IMR-90 (cell line): ENCODE measurements around the gene LRRC2. TPM values are rescaled to one million over a fixed set of nuclear protein-coding genes. Genes with fewer than 3 reads are reported as not detected.

Experiments used
- ATAC-seq: fragments of 200-7000 bp; cut with Tn5 transposase; 2 replicates; pipeline ENCODE4 v1.9.1; 2020; ENCODE audit warnings: low read depth, mild to moderate bottlenecking, moderate library complexity
- BruUV-seq: library from RNA; stranded (reverse); fragments of 400-500 nt; replicated peaks from 2 replicates; lab custom pipeline; 2021; lab: Mats Ljungman, UMichigan
- CTCF ChIA-PET: fragments of 300-600 bp; formaldehyde crosslinking; extraction: SDS; loops from one replicate; lab custom pipeline; 2021; ENCODE audit warnings: antibody characterized with exemption; lab: Yijun Ruan, JAX
- POLR2A ChIA-PET: fragments of 300-600 bp; sonication (Branson Sonifier 250); formaldehyde crosslinking; loops from one replicate; lab custom pipeline; 2022; ENCODE audit warnings: antibody characterized with exemption; ENCODE audit not compliant: unreplicated experiment; lab: Charles Lee
- DNase-seq: peaks from one replicate; pipeline ENCODE4 v3.0.0; 2013
- H2AFZ ChIP-seq: replicated peaks from 2 replicates; pipeline ENCODE3; 2013; ENCODE audit warnings: low read length, mild to moderate bottlenecking; ENCODE audit not compliant: poor library complexity
- H2AK5ac ChIP-seq: 2 replicates; pipeline ENCODE4 v1.6.1; 2013; ENCODE audit warnings: low read depth, low read length, inconsistent platforms
- H2AK9ac ChIP-seq: replicated peaks from 2 replicates; pipeline ENCODE3; 2013; ENCODE audit warnings: mild to moderate bottlenecking, low read depth, low read length, moderate library complexity; ENCODE audit not compliant: poor library complexity
- H2BK120ac ChIP-seq: 2 replicates; pipeline ENCODE4 v1.6.1; 2013; ENCODE audit warnings: low read depth, low read length, inconsistent platforms
- H2BK15ac ChIP-seq: 3 replicates; pipeline ENCODE4 v1.6.1; 2013; ENCODE audit warnings: low read depth, low read length, inconsistent platforms
- H2BK20ac ChIP-seq: 2 replicates; pipeline ENCODE4 v1.6.1; 2013; ENCODE audit warnings: low read depth, mild to moderate bottlenecking, inconsistent platforms, low read length, moderate library complexity
- H2BK5ac ChIP-seq: 2 replicates; pipeline ENCODE4 v1.6.1; 2013; ENCODE audit warnings: mild to moderate bottlenecking, low read depth, low read length, inconsistent platforms; ENCODE audit not compliant: poor library complexity, severe bottlenecking
- H3K14ac ChIP-seq: replicated peaks from 2 replicates; pipeline ENCODE4 v1.6.1; 2013; ENCODE audit warnings: low read depth, low read length, inconsistent platforms
- H3K18ac ChIP-seq: 2 replicates; pipeline ENCODE4 v1.6.1; 2013; ENCODE audit warnings: low read depth, low read length, control low read depth
- H3K23ac ChIP-seq: 2 replicates; pipeline ENCODE4 v1.6.1; 2013; ENCODE audit warnings: low read depth, low read length, inconsistent platforms
- H3K27ac ChIP-seq: 2 replicates; pipeline ENCODE4 v1.5.1; 2013; ENCODE audit warnings: mild to moderate bottlenecking, control low read depth, low read length; ENCODE audit not compliant: insufficient read depth
- H3K27me3 ChIP-seq: 2 replicates; pipeline ENCODE4 v1.6.1; 2013; ENCODE audit warnings: low read length; ENCODE audit not compliant: control insufficient read depth, insufficient read depth
- H3K36me3 ChIP-seq: 2 replicates; pipeline ENCODE4 v1.6.1; 2013; ENCODE audit warnings: low read length, mixed read lengths; ENCODE audit not compliant: control insufficient read depth, insufficient read depth
- H3K4ac ChIP-seq: 2 replicates; pipeline ENCODE4 v1.6.1; 2013; ENCODE audit warnings: low read depth, low read length, inconsistent platforms
- H3K4me1 ChIP-seq: 2 replicates; pipeline ENCODE4 v1.6.1; 2013; ENCODE audit warnings: low read length, mixed read lengths; ENCODE audit not compliant: control insufficient read depth, insufficient read depth
- H3K4me2 ChIP-seq: 2 replicates; pipeline ENCODE4 v1.6.1; 2013; ENCODE audit warnings: low read depth, mild to moderate bottlenecking, control low read depth, low read length, moderate library complexity
- H3K4me3 ChIP-seq: 2 replicates; pipeline ENCODE4 v1.5.1; 2013; ENCODE audit warnings: low read depth, mild to moderate bottlenecking, control low read depth, low read length, moderate library complexity; ENCODE audit not compliant: insufficient read depth
- H3K56ac ChIP-seq: 2 replicates; pipeline ENCODE4 v1.6.1; 2013; ENCODE audit warnings: low read length, inconsistent platforms; ENCODE audit not compliant: insufficient read depth; ENCODE audit errors: extremely low read depth
- H3K79me1 ChIP-seq, 2 experiments: 2 replicates each; pipeline ENCODE4 v1.6.1; 2013; ENCODE audit warnings: low read length in 2 of 2, inconsistent platforms in 1 of 2, low read depth in 1 of 2
- H3K9ac ChIP-seq: 2 replicates; pipeline ENCODE4 v1.6.1; 2013; ENCODE audit warnings: low read depth, low read length, control low read depth
- H3K9me1 ChIP-seq: 2 replicates; pipeline ENCODE4 v1.6.1; 2013; ENCODE audit warnings: low read length, inconsistent platforms; ENCODE audit not compliant: insufficient read depth
- H3K9me3 ChIP-seq: 2 replicates; pipeline ENCODE4 v1.6.1; 2013; ENCODE audit warnings: low read length; ENCODE audit not compliant: control insufficient read depth, insufficient read depth
- H4K20me1 ChIP-seq: 2 replicates; pipeline ENCODE4 v1.6.1; 2013; ENCODE audit warnings: low read length, inconsistent platforms; ENCODE audit not compliant: insufficient read depth
- H4K5ac ChIP-seq: 2 replicates; pipeline ENCODE4 v1.6.1; 2013; ENCODE audit warnings: mild to moderate bottlenecking, low read depth, low read length, control low read depth
- H4K8ac ChIP-seq, 2 experiments: 2 replicates each; pipeline ENCODE4 v1.6.1; 2013; ENCODE audit warnings: low read depth in 2 of 2, low read length in 2 of 2, control low read depth in 1 of 2, inconsistent platforms in 1 of 2
- H4K91ac ChIP-seq: 2 replicates; pipeline ENCODE4 v1.6.1; 2013; ENCODE audit warnings: low read depth, low read length, inconsistent platforms; ENCODE audit not compliant: insufficient read depth
- BHLHE40 ChIP-seq: fragments of 150-350 bp; IDR thresholded peaks from 2 replicates; pipeline ENCODE4 v1.6.1; 2016; ENCODE audit warnings: mild to moderate bottlenecking, low read depth, low read length
- CEBPB ChIP-seq: IDR thresholded peaks from 2 replicates; pipeline ENCODE4 v1.6.1; 2012; ENCODE audit warnings: low read depth, low read length, improper control_type of control experiment
- CHD1 ChIP-seq: IDR thresholded peaks from 2 replicates; pipeline ENCODE4 v1.6.1; 2012; ENCODE audit warnings: low read depth, low read length, improper control_type of control experiment
- FOS ChIP-seq: fragments of 150-350 bp; IDR thresholded peaks from 2 replicates; pipeline ENCODE4 v1.6.1; 2016; ENCODE audit warnings: low read depth, low read length
- MAFK ChIP-seq: IDR thresholded peaks from 2 replicates; pipeline ENCODE4 v1.6.1; 2012; ENCODE audit warnings: low read depth, low read length, improper control_type of control experiment
- MAZ ChIP-seq: IDR thresholded peaks from 2 replicates; pipeline ENCODE4 v1.6.1; 2012; ENCODE audit warnings: low read depth, mild to moderate bottlenecking, low read length, improper control_type of control experiment, moderate library complexity, borderline replicate concordance
- MXI1 ChIP-seq: IDR thresholded peaks from 2 replicates; pipeline ENCODE4 v1.6.1; 2012; ENCODE audit warnings: low read depth, mild to moderate bottlenecking, low read length, moderate library complexity, borderline replicate concordance
- NFE2L2 ChIP-seq: fragments of 150-350 bp; IDR thresholded peaks from 2 replicates; pipeline ENCODE4 v1.6.1; 2016; ENCODE audit warnings: low read depth, mild to moderate bottlenecking, low read length
- POLR2A ChIP-seq: IDR thresholded peaks from 2 replicates; pipeline ENCODE4 v1.6.1; 2012; ENCODE audit warnings: mild to moderate bottlenecking, low read depth, low read length
- RAD21 ChIP-seq: IDR thresholded peaks from 2 replicates; pipeline ENCODE4 v1.6.1; 2012; ENCODE audit warnings: low read length, improper control_type of control experiment
- RCOR1 ChIP-seq: IDR thresholded peaks from 2 replicates; pipeline ENCODE4 v1.6.1; 2012; ENCODE audit warnings: mild to moderate bottlenecking, low read length, improper control_type of control experiment; ENCODE audit not compliant: insufficient replicate concordance
- RFX5 ChIP-seq: IDR thresholded peaks from 2 replicates; pipeline ENCODE4 v1.8.0; 2012; ENCODE audit warnings: low read depth, mild to moderate bottlenecking, low read length, moderate library complexity
- SMC3 ChIP-seq: fragments of 150-350 bp; IDR thresholded peaks from 2 replicates; pipeline ENCODE4 v1.6.1; 2016; ENCODE audit warnings: low read depth, mild to moderate bottlenecking, antibody characterized with exemption, low read length, moderate library complexity
- USF2 ChIP-seq: fragments of 150-350 bp; IDR thresholded peaks from 2 replicates; pipeline ENCODE4 v1.6.1; 2017; ENCODE audit warnings: mild to moderate bottlenecking, antibody characterized with exemption, low read length, low read depth
- WGBS, 2 experiments: methylation state at CpG; one replicate each; pipeline versions ENCODE4 v1.1.5 to v1.1.7; 2013; ENCODE audit warnings: missing lambda C conversion rate in 2 of 2; ENCODE audit not compliant: insufficient read length in 1 of 2; ENCODE audit errors: extremely low coverage in 2 of 2; 5-methylcytosine and 5-hydroxymethylcytosine counted together
- dilution Hi-C: fragments of 300-500 bp; cut with HindIII; formaldehyde crosslinking; loops from one replicate; pipeline ENCODE4 v1.14.3; 2018; ENCODE audit warnings: low sequenced_read_pairs; ENCODE audit not compliant: unreplicated experiment
- in situ Hi-C: fragments of 300-500 bp; cut with MboI; formaldehyde crosslinking; loops from 3 replicates; pipeline ENCODE4 v1.14.3; 2019; ENCODE audit warnings: low sequenced_read_pairs, inconsistent platforms, mixed read lengths
- intact Hi-C: fragments of 100-400 bp; cut with micrococcal nuclease; formaldehyde crosslinking; loops from 2 replicates; pipeline ENCODE4 v1.10.0; 2022
- polyA plus RNA-seq, 3 experiments: library from polyadenylated mRNA; depleted of rRNA; stranded (reverse); fragments of >200 nt; gene quantifications; 2 replicates each; pipeline ENCODE4 v1.2.3, GENCODE V29; 2012; ENCODE audit warnings: low replicate concordance in 1 of 3
- total RNA-seq: library from RNA; depleted of rRNA; stranded (reverse); fragments of >200 nt; gene quantifications from 2 replicates; pipeline ENCODE4 v1.2.3, GENCODE V29; 2012
- TF ChIP-seq, protein P1 (sequence below): fragments of 150-350 bp; IDR thresholded peaks from 2 replicates; pipeline ENCODE4 v1.6.1; 2016; ENCODE audit warnings: low read depth, mild to moderate bottlenecking, low read length, moderate library complexity, borderline replicate concordance
- TF ChIP-seq, protein P2 (sequence below): conservative IDR thresholded peaks from 2 replicates; pipeline ENCODE4 v1.5.1; 2012; ENCODE audit warnings: mild to moderate bottlenecking, low read depth, low read length, improper control_type of control experiment

The LRRC2 gene
- total and polyA plus RNA-seq, 2 of the 4 experiments (the other 2 are of a cell fraction): 2.9 to 4.1 TPM

GRCh38 chr3:46573701-46574100 is 7.6 kb upstream of the LRRC2 start:
- Histone ChIP-seq H4K20me1 (no peaks in the 10 kb centered on the region), H4K5ac (no peak overlapping the region), H2BK120ac (no peak overlapping the region), H2BK20ac (no peak overlapping the region), H3K9me1 (no peaks in the 10 kb centered on the region), H3K4ac (no peak overlapping the region), H3K4me2 (no peak overlapping the region), H3K9me3 (no peaks in the 10 kb centered on the region), H3K56ac (no peak overlapping the region), H3K4me1 (no peaks in the 10 kb centered on the region), H2BK15ac (no peak overlapping the region), H3K14ac (no peak overlapping the region), H3K4me3 (no peak overlapping the region), H3K9ac (no peak overlapping the region), H4K91ac (no peak overlapping the region), H3K27ac (no peak overlapping the region), H3K36me3 (no peaks in the 10 kb centered on the region), H2BK5ac (no peak overlapping the region), H3K79me1 (no peaks in the 10 kb centered on the region), H3K27me3 (no peaks in the 10 kb centered on the region; the same call in 1 of the 2 replicates), H3K23ac (no peak overlapping the region), H2AK5ac (no peak overlapping the region), H3K18ac (no peak overlapping the region), H4K8ac (no peak overlapping the region), H2AFZ (peak overlapping the region; percentile 41), H2AK9ac (no peak overlapping the region)
- TF ChIP-seq MAFK (no peak), CEBPB (no peak), RAD21 (no peak), MAZ (no peak), CHD1 (no peak), MXI1 (no peak), SMC3 (no peak), RCOR1 (no peak), USF2 (no peak), BHLHE40 (no peak), FOS (no peak), RFX5 (no peak), POLR2A (no peak), NFE2L2 (no peak)
- TF ChIP-seq, protein P1, sequence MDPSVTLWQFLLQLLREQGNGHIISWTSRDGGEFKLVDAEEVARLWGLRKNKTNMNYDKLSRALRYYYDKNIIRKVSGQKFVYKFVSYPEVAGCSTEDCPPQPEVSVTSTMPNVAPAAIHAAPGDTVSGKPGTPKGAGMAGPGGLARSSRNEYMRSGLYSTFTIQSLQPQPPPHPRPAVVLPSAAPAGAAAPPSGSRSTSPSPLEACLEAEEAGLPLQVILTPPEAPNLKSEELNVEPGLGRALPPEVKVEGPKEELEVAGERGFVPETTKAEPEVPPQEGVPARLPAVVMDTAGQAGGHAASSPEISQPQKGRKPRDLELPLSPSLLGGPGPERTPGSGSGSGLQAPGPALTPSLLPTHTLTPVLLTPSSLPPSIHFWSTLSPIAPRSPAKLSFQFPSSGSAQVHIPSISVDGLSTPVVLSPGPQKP: no peak
- TF ChIP-seq, protein P2, sequence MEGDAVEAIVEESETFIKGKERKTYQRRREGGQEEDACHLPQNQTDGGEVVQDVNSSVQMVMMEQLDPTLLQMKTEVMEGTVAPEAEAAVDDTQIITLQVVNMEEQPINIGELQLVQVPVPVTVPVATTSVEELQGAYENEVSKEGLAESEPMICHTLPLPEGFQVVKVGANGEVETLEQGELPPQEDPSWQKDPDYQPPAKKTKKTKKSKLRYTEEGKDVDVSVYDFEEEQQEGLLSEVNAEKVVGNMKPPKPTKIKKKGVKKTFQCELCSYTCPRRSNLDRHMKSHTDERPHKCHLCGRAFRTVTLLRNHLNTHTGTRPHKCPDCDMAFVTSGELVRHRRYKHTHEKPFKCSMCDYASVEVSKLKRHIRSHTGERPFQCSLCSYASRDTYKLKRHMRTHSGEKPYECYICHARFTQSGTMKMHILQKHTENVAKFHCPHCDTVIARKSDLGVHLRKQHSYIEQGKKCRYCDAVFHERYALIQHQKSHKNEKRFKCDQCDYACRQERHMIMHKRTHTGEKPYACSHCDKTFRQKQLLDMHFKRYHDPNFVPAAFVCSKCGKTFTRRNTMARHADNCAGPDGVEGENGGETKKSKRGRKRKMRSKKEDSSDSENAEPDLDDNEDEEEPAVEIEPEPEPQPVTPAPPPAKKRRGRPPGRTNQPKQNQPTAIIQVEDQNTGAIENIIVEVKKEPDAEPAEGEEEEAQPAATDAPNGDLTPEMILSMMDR: no peak
- in situ Hi-C loops: no loop called here
- DNase-seq: no peak
- intact Hi-C loops: no loop called here
- no CpG with 5 or more reads among the region's 4 CpGs for WGBS, 2 experiments
- no peak for ATAC-seq
- POLR2A ChIA-PET: no interaction called here
- BruUV-seq: no TSS peak
- dilution Hi-C loops: no loop called here
- CTCF ChIA-PET: no interaction called here
